ENCODE data around the gene SHISA2. TPM values are rescaled to one million over a fixed set of nuclear protein-coding genes. Genes with fewer than 3 reads are reported as not detected.

The SHISA2 gene
- total RNA-seq, 1 donor from 2014 or later: 371 TPM

DNA sequence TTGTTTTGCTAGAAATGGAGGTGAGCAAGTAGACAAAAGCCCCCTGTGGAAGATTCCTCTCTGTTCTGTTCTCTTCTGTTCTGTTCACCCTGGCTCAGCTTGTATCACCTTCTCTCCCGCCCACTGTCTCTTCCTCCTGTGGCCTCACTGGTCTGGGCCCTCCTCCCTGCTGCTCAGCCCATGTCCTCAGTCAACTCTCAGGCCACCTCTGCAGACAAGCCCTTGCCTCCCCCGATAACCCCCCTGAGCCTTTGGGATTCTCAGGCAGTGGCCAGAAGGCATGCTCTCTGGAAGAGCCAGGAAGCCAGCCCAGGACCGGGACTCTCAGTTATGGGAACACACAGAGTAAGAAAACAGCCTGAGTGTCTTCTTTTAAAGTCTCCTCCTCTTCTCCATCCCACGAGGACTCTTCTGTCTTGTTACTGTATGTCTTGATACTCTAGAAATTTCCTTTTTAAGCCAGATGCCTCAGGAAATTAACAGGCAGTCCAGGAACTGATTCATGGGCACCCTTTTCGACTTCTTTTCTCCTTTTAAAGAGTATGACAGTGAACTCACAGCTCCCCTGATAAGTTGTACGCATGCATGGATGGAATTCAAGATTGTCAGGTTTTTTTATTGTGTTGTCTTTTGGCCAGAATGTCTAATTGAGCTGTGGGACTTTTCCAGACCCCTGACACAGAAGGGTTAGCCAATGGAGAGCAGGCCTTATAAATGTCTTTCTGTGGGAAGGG, 33.7 kb downstream of the SHISA2 start:
- DNase-seq (ENCODE audit: low read depth): no peak

DNA sequence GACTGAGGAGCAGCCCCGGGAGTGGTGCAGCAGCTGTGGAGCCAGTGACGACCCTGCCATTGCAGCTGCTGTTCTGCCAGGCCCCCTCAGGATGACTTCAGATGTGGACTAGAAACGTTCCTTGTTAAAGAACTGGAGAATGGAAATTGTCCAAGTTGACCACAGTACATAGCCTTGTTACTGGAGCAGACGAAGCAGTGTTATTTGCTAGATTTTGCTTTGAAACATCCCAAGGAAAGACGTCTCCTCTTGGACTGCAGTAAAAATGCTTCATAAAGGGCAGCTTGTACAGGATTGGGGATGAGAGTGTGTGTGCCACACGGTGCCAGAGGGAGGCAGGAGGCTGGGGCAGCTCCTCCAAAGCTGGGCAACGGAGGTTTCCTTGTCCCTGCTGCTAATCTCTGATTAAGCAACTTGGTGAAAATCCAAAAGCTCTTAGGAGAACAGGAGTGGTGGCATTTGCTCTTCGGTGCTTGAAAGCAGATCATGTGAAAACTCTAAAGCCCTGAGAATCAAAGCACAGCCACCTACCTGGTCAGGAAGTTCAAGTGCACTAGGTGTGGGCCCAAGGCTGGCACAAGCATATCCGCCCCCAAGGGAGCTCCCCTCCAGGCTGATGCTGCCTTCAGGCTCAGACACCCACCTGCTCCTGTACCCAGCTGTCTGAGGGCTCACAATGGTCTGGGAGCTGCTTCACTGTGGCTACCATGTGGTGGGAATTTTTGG, 34.5 kb downstream of the SHISA2 start:
- peak; percentile 90 for DNase-seq (ENCODE audit: low read depth)

DNA sequence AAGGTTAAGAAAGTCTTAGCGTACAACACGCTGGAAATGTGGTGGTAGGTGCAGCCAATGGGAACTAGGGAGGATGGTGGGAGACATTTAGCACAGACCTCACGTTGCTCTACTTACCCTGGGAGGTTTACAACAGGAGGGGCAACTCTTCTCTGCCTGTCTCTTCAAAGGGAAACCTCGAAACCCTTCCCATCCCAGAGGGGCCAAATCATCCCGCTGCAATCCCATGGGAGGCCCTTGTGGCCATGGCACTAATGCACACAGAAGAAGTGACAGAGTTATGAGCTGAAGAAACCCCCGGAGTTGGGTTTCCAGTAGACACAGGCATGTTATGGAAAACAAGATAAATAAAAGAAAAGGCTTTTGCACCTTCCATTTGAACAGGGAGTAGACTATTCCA, 35.6 kb downstream of the SHISA2 start:
- no peak for DNase-seq (ENCODE audit: low read depth)

DNA sequence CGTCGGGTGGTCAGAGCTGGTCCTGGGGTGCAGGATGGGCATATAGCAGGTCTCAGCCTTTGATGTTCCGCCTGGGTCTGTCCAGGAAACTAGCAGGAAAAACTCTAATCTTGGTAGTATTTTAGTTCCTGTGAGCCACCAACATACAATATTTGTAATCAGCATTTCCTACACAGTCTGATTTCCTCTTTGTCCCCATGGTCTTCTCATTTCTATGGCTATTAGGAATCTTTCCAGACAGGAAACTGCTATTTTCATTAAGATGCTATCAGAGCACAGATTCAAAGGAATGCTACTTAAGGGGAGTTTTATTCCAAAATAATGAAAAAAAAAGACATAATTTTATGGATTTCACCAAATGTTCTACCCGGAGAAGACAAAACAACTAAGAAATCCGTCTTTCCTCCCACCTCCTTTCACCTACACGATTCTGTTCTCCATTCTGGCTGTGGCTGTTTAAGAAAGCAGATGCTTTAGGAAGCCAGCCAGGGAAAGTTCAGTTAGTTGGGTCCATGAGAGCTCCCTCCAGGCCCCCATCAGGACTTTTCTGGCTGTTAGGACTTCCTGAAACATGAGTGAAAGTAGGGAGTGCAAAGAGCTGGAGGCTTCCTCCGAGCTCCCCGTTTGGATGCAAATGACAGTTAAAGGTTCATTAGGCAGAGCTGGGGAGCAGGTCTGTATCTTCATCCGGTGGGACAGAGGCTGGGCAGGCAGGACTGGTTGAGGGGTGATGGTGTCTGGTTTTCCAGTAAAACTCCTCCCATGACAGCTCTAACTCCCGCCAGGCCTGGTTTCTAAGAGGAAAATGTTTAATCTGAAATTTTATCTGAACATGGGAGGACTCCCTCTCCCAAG, 36.3 kb downstream of the SHISA2 start:
- DNase-seq (ENCODE audit: low read depth): no peak

DNA sequence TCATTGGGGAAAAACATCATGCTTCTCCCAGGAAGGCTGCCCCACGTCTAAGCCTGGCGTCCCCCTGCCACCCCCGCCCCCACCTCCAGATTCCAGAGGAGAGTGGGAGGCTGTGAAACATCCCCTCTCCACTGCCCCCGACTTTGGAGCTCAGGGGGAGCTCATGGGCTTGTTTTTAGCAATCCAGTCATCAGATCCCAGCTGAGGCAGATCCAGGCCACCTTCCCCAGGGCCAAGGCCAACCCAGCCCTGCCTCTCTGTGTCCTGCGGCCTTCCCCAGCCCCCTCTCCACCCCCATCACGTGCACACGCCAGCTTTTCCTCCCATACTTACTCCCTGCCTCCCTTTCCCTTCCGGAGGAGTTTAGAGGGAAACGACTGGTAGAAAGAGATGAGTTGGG, 38.8 kb downstream of the SHISA2 start:
- no peak for DNase-seq (ENCODE audit: low read depth)

DNA sequence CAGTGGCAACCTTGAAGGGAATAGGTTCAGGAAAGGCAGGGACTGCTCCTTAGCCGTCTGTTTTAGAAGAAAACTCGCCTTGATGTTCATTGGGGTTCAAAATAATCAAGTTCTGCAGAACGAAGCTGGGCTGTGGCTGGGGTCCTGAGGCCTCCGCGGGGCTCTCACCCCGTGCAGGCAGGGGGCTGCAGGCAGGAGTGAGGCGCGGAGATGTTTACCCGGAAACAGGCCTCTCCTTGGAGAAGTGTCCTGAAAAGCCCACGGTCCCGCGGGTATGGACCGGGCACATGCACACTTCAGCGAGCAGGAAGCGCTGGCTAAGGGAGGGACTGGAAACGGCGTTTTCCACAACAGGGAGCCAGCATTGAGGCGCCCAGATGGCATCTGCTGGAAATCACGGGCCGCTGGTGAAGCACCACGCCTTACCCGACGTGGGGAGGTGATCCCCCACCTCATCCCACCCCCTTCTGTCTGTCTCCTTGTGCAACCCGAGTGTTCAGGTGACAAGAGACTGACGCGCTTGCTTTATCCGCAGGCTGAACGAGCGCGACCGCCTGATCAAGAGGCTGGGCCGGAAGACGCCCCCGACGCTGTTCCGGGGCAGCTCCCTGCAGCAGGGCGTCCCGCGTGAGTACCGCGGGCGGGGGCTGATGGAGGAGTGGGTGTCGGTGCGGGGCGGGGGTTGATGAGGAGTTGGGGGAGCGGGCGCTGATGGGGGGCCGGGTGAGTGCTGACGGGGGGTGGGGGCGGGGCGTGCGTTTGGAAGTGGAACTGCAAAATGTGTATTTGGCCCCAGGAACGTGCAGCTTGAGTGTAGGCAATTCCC, 39.6 kb downstream of the SHISA2 start:
- DNase-seq (ENCODE audit: low read depth): peak; percentile 29

DNA sequence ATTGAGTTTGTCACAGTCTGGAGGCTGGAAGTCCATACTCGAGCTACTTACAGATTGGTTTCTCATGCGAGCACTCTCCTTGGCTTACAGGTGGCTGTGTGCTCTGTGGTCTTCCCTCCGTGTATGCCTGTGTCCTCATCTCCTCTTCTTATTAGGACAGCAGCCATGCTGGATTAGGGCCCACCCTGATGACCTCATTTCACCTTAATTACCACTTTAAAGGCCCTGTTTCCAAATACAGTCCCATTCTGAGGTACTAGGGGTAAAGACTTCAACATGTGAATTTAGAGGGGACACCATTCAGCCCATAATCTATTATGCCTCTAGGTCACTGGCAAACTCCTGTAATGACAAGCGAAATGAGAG, 40.6 kb downstream of the SHISA2 start:
- no peak for DNase-seq (ENCODE audit: low read depth)

DNA sequence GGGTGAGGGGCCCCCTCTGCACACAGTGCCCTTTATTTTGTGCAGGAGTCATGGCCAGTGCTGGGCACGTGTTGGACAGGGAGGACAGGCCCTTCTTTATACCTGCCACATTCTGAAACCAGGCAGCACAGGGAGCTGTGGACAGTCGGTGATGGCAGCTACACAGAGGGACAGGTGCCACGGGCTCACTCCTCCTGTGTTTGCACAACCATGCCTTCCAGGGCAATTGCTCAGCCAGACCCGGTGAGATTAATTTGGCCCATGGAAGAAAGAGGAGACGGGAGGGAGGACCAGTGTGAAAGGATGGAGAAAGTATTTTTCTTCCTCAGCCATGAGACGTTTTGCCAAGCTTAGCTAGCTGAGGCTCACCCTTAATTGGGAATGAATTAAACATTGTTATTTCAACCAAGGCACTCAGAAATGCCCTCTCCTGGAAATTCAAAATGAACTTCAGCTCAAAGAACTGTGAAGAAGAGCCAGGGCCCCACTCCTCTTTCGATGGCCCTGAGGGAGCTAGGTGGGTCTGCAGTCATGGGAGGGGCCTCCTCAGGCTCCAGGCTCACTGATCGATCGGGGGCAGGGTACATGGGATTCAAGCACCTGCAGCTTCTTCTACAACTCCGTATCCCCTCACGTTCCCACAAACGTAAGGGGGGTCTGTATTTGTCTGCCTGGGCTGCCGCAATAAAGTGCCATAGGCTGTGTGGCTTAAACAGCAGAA, 41.2 kb downstream of the SHISA2 start:
- no peak for DNase-seq (ENCODE audit: low read depth)

DNA sequence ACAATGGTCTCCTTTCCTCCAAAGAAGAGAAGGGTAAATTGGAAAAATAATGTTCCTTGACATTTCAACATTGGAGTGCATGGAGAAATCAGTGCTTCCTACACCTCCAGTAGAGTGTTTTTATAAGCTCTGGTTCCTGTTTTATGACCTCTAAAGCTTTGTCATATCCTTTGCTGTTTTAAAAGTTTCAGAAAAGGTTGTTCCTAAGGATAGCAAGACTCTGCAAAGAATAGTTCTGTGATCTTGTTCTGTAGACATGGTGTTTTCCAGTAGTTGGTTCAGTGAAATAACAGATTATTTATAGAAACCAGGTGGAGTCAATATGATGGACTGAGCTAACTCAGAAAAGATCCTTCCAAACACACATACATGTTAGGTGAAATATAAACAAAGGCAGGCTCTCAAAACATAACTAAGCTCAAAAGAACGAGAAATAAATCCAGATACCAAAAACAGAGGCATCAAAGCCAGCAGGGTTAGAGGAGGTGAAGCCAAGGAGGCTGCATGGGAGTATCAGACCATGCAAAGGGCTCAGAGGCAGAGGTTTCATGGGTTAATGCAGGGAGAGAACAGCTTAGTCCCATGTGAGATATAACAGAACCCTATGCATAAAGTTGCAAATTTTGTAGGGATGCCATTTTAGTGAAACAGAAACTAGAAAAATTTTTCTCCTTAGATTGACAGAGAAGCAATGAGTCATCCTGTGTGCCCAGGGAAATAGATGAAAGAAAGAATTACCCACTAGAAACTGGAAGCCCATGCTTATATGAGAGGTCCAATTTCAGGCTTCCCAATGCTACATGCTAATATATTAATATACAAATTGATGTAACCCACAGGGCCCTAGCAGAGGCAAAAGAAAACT, 44.3 kb downstream of the SHISA2 start:
- peak; percentile 17 for DNase-seq (ENCODE audit: low read depth)

Other genes starting within 250 kb of the SHISA2 start
- 71.4 and 72.7 TPM in 2 replicates for gene RNF6, start 170.3 kb upstream of the SHISA2 start, total RNA-seq
- 12.7 and 15.1 TPM in 2 replicates for gene CDK8, start 202.1 kb upstream of the SHISA2 start, total RNA-seq

All from myocyte (in vitro differentiated cells).